GM19395 (cell line): ENCODE measurements around the gene ABI3BP.
A peak's percentile ranks its signal among the peaks of the same experiment; 100 is the strongest.
"Not testable (repeated sequence)": the region's sequence is repeated elsewhere in the genome, so short reads cannot be mapped to it uniquely, and the experiment has no call there.

Experiments used
- ATAC-seq: cut with Tn5 transposase; IDR thresholded peaks from one replicate; pipeline ENCODE4 v1.9.1; 2021; ENCODE audit warnings: mild to moderate bottlenecking, moderate library complexity; ENCODE audit not compliant: unreplicated experiment

ABI3BP gene

GRCh38 chr3:100947119-100947518 is 46.1 kb downstream of the ABI3BP start:
- ATAC-seq = no peak

GRCh38 chr3:100946096-100946495 is 47.1 kb downstream of the ABI3BP start:
- ATAC-seq = not testable (repeated sequence)

GRCh38 chr3:100941451-100941850 is 51.8 kb downstream of the ABI3BP start:
- no peak for ATAC-seq

- no peak for ATAC-seq
Measured at GRCh38 chr3:100941041-100941440, 52.2 kb downstream of the ABI3BP start.

- no peak for ATAC-seq
Measured at GRCh38 chr3:100936931-100937330, 56.3 kb downstream of the ABI3BP start.

- no peak for ATAC-seq
Measured at GRCh38 chr3:100932491-100932890, 60.7 kb downstream of the ABI3BP start.

- ATAC-seq = no peak
Measured at GRCh38 chr3:100928638-100929428, 64.4 kb downstream of the ABI3BP start.

- ATAC-seq = no peak
Measured at GRCh38 chr3:100927775-100928174, 65.4 kb downstream of the ABI3BP start.

GRCh38 chr3:100915706-100916495 is 77.3 kb downstream of the ABI3BP start:
- no peak for ATAC-seq

- ATAC-seq = no peak
Measured at GRCh38 chr3:100913870-100914648, 79.2 kb downstream of the ABI3BP start.

GRCh38 chr3:100912976-100913545 is 80.2 kb downstream of the ABI3BP start:
- no peak for ATAC-seq

- no peak for ATAC-seq
Measured at GRCh38 chr3:100912571-100912970, 80.7 kb downstream of the ABI3BP start.

GRCh38 chr3:100911956-100912355 is 81.3 kb downstream of the ABI3BP start:
- ATAC-seq = no peak

GRCh38 chr3:100910986-100911385 is 82.2 kb downstream of the ABI3BP start:
- ATAC-seq = no peak

GRCh38 chr3:100902572-100902971 is 90.6 kb downstream of the ABI3BP start:
- ATAC-seq = no peak

- ATAC-seq = no peak
Measured at GRCh38 chr3:100900671-100901335, 92.4 kb downstream of the ABI3BP start.

- ATAC-seq = peak; percentile 90
Measured at GRCh38 chr3:100899440-100900091, 93.7 kb downstream of the ABI3BP start.

GRCh38 chr3:100898681-100899080 is 94.5 kb downstream of the ABI3BP start:
- no peak for ATAC-seq

GRCh38 chr3:100896994-100897393 is 96.2 kb downstream of the ABI3BP start:
- no peak for ATAC-seq

GRCh38 chr3:100893590-100893989 is 99.6 kb downstream of the ABI3BP start:
- ATAC-seq = no peak
